GM10248 (cell line): ENCODE results near the gene ALOX12B.

ENCODE experiments used
- CTCF ChIA-PET: fragments of 300-600 bp; sonication (Branson Sonifier 250); formaldehyde crosslinking; extraction: SDS; loops from one replicate; lab custom pipeline; 2021; ENCODE audit warnings: antibody characterized with exemption; lab: Yijun Ruan, JAX
- POLR2A ChIA-PET: fragments of 350-650 bp; sonication (Branson Sonifier 250); formaldehyde crosslinking; extraction: SDS; loops from one replicate; lab custom pipeline; 2020; ENCODE audit warnings: antibody characterized with exemption; lab: Yijun Ruan, JAX
- DNase-seq: peaks from one replicate; pipeline ENCODE4 v3.0.0; 2012; ENCODE audit errors: extremely low spot score
- CTCF ChIP-seq: IDR thresholded peaks from 2 replicates; pipeline ENCODE4 v1.5.1; 2012; ENCODE audit warnings: mild to moderate bottlenecking, low read depth; ENCODE audit errors: extremely low read depth, missing control alignments, control extremely low read depth

Gene ALOX12B

GRCh38 chr17:8087075-8087951, at the start of gene ALOX12B:
Gene ALOX12B (minus strand): TSS chr17:8087716. CDS start chr17:8087442, 274 bp downstream.
- no peak for DNase-seq
- CTCF ChIA-PET = interaction anchor here (0.7 to 13.4 kb wide), 7 partner anchors 11 to 214 kb away, joined by 3 to 261 read pairs (median 32); partner anchors contain the start of gene ALOXE3
- POLR2A ChIA-PET = no interaction called here
- TF ChIP-seq CTCF = no peak

GRCh38 chr17:8133941-8134340, 46.4 kb upstream of the ALOX12B start:
- DNase-seq = no peak
- no peak for TF ChIP-seq CTCF
- ChIA-PET CTCF (interaction anchor here (1.2 to 2.3 kb wide), 5 partner anchors 12 to 74 kb away, joined by 4 to 9 read pairs (median 4); no protein-coding TSS in a partner anchor), POLR2A (no interaction called here)

GRCh38 chr17:8133399-8133798, 45.9 kb upstream of the ALOX12B start:
- TF ChIP-seq CTCF = no peak
- ChIA-PET CTCF (interaction anchor here (0.6 to 2.3 kb wide), 3 partner anchors 23 to 73 kb away, joined by 3 to 9 read pairs (median 4); no protein-coding TSS in a partner anchor), POLR2A (no interaction called here)
- no peak for DNase-seq

- ChIA-PET CTCF (interaction anchor here (6.8 kb wide), 1 partner anchor 7 kb away, joined by 50 read pairs; no protein-coding TSS in a partner anchor), POLR2A (interaction anchor here (0.6 to 1.1 kb wide), 3 partner anchors 9 to 58 kb away, joined by 3 to 4 read pairs (median 3); no protein-coding TSS in a partner anchor)
- no peak for TF ChIP-seq CTCF
- no peak for DNase-seq
Observed at GRCh38 chr17:8131844-8132441, 44.4 kb upstream of the ALOX12B start.

GRCh38 chr17:8128125-8128784, 40.7 kb upstream of the ALOX12B start:
- no peak for TF ChIP-seq CTCF
- ChIA-PET CTCF (interaction anchor here (1.0 to 6.8 kb wide), 2 partner anchors 11 to 96 kb away, joined by 3 to 50 read pairs; no protein-coding TSS in a partner anchor), POLR2A (no interaction called here)
- no peak for DNase-seq
